Natural killer cell (primary cell): Measurements from ENCODE around the gene PIGL. TPM values are rescaled to one million over a fixed set of nuclear protein-coding genes. Genes with fewer than 3 reads are reported as not detected.
"Not testable (repeated sequence)": the region's sequence is repeated elsewhere in the genome, so short reads cannot be mapped to it uniquely, and the experiment has no call there.

ENCODE experiments used
- ATAC-seq, 3 donors: fragments of 150-1000 bp in 2 of 3; fragments of 200-7000 bp in 1 of 3; cut with Tn5 transposase; 1 replicate in 1 of 3; 2 replicates in 2 of 3; pipeline ENCODE4 v1.10.0; 2021; ENCODE audit warnings: mild to moderate bottlenecking in 2 of 3, moderate library complexity in 2 of 3
- DNase-seq, 2 donors: peaks; one replicate each; pipeline versions ENCODE4 v3.0.0 to v3.0.0-alpha.2; 2013 to 2021; ENCODE audit warnings: mixed read lengths in 1 of 2
- H3K27ac ChIP-seq: one replicate; pipeline ENCODE4 v1.5.1; 2013; ENCODE audit warnings: mild to moderate bottlenecking, low read length
- H3K27me3 ChIP-seq: one replicate; pipeline ENCODE4 v1.6.1; 2013; ENCODE audit warnings: low read length; ENCODE audit not compliant: control insufficient read depth, insufficient read depth
- H3K36me3 ChIP-seq: one replicate; pipeline ENCODE4 v1.6.1; 2013; ENCODE audit warnings: low read length; ENCODE audit not compliant: control insufficient read depth, insufficient read depth
- H3K4me1 ChIP-seq: one replicate; pipeline ENCODE4 v1.6.1; 2013; ENCODE audit warnings: low read length; ENCODE audit not compliant: control insufficient read depth, insufficient read depth
- H3K4me3 ChIP-seq: one replicate; pipeline ENCODE4 v1.5.1; 2013; ENCODE audit warnings: low read length
- H3K9me3 ChIP-seq: one replicate; pipeline ENCODE4 v1.6.1; 2013; ENCODE audit warnings: low read length; ENCODE audit not compliant: control insufficient read depth, insufficient read depth
- H3K27ac Mint-ChIP-seq, 2 donors: one replicate each; pipeline ENCODE4 v1.8.0; 2022; ENCODE audit warnings: mild to moderate bottlenecking in 2 of 2, mixed read lengths in 2 of 2, moderate library complexity in 1 of 2
- H3K27me3 Mint-ChIP-seq, 2 donors: one replicate each; pipeline ENCODE4 v1.8.0; 2022; ENCODE audit warnings: low read depth in 2 of 2, mixed read lengths in 2 of 2
- H3K36me3 Mint-ChIP-seq: one replicate; pipeline ENCODE4 v1.8.0; 2022; ENCODE audit warnings: mixed read lengths
- H3K4me1 Mint-ChIP-seq, 2 donors: one replicate each; pipeline ENCODE4 v1.8.0; 2022; ENCODE audit warnings: mixed read lengths in 2 of 2
- H3K4me3 Mint-ChIP-seq: one replicate; pipeline ENCODE4 v1.8.0; 2022; ENCODE audit warnings: mild to moderate bottlenecking, moderate library complexity, mixed read lengths
- H3K9me3 Mint-ChIP-seq, 2 donors: one replicate each; pipeline ENCODE4 v1.8.0; 2022; ENCODE audit warnings: mixed read lengths in 2 of 2
- CTCF ChIP-seq: fragments of 200-600 bp; IDR thresholded peaks from one replicate; pipeline ENCODE4 v1.8.0; 2022; ENCODE audit warnings: antibody characterized with exemption
- WGBS: methylation state at CpG from one replicate; pipeline ENCODE4 v1.1.7; 2013; ENCODE audit warnings: missing lambda C conversion rate; ENCODE audit not compliant: insufficient coverage; 5-methylcytosine and 5-hydroxymethylcytosine counted together
- intact Hi-C: fragments of 100-400 bp; cut with micrococcal nuclease; formaldehyde crosslinking; loops from one replicate; pipeline ENCODE4 v1.14.2; 2022
- total RNA-seq, 4 donors: library from RNA; stranded (reverse); fragments of 120-200 nt in 1 of 4; gene quantifications; one replicate each; pipeline versions ENCODE4 v1.2.3 to v1.2.4, GENCODE V29; 2013 to 2022

Gene PIGL
- total RNA-seq, 3 donors from 2014 or later (not counting 1 experiment from before 2014, with no cell fraction given) = 44.2 to 68.3 (median 47.9) TPM

- Histone ChIP-seq H3K9me3 (no peaks in the 10 kb centered on the region), H3K27me3 (no peaks in the 10 kb centered on the region), H3K27ac (no peak overlapping the region), H3K36me3 (peaks cover 22% of the 10 kb centered on the region), H3K4me3 (no peak overlapping the region), H3K4me1 (peaks cover 3% of the 10 kb centered on the region)
- H3K36me3 Mint-ChIP-seq = peaks cover 9% of the 10 kb centered on the region
- peaks cover 27% of the 10 kb centered on the region in 2 donors for H3K4me1 Mint-ChIP-seq
- H3K9me3 Mint-ChIP-seq = no peaks in the 10 kb centered on the region
- no peak for TF ChIP-seq CTCF
- H3K27ac Mint-ChIP-seq = peak overlapping the region in 1 of 2 donors; percentile 43
- ATAC-seq = no peak
- WGBS = 100% methylated on average over 3 of the region's 3 CpGs
- no peak overlapping the region for H3K4me3 Mint-ChIP-seq
- intact Hi-C loops = no loop called here
- no peaks in the 10 kb centered on the region for H3K27me3 Mint-ChIP-seq
- no peak for DNase-seq
Measured at GRCh38 chr17:16191604-16192003, 25.4 kb upstream of the PIGL start.

DNA sequence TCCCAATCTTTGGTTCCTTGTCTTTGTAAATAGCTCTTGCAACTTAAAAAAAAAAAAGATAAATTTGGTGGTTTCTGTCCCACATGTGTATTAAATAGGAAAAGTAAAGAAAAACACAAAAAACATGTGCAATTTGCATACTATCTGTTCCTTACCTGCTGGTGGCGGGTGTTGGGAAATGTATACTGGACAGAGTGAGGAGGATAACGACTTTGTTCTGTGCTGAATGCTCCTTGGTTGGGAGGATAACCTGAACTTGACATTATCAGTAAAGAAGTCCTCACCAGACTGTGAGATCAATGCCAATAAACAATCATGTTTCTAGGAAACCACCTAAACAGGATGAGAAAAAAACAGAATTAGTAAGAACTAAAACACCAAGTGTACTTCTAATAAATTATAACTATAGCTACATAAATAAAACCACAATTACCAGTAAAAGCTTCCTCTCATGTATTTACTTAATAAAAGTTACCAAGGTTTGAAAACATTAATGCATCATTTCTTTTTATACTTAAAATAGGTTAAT, 22.6 kb upstream of the PIGL start:
- peaks cover 25% of the 10 kb centered on the region for H3K36me3 ChIP-seq
- H3K27ac ChIP-seq, H3K27me3 Mint-ChIP-seq, H3K4me1 ChIP-seq, H3K36me3 Mint-ChIP-seq, H3K27me3 ChIP-seq, H3K9me3 Mint-ChIP-seq, H3K4me3 ChIP-seq, H3K4me3 Mint-ChIP-seq, intact Hi-C loops, H3K9me3 ChIP-seq, ATAC-seq, DNase-seq: not testable (repeated sequence)
- 78% methylated on average over 2 of the region's 2 CpGs for WGBS
- peaks cover 33 to 40% of the 10 kb centered on the region in 2 donors for H3K4me1 Mint-ChIP-seq
- H3K27ac Mint-ChIP-seq = peak overlapping the region in 1 of 2 donors; percentile 10

- TF ChIP-seq CTCF = no peak
- peaks cover 9% of the 10 kb centered on the region for H3K36me3 Mint-ChIP-seq
Measured at GRCh38 chr17:16197276-16197675, 19.7 kb upstream of the PIGL start.

DNA sequence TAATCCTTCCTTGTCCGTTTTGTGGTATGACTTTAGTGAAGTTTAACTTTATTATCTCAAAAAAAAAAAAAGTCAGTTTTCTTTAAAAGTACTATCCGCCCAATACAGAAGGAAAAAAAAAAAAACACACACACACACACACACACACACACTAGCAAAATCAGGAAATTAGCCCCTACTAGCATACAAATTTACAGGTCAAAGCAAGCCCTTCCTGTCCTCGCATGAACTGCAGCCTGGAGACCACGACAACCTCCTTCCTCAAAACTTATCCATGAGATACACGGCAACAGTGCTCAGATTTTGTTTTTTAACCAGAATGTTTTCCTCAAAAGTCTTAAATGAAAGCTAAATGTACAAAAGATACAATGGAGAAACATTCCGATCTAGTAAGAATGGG, 17.9 kb upstream of the PIGL start:
- no peak for DNase-seq
- peaks cover 8% of the 10 kb centered on the region for H3K4me1 ChIP-seq

More at GRCh38 chr17:16197276-16197675, 19.7 kb upstream of the PIGL start:
- Mint-ChIP-seq H3K4me3 (no peak overlapping the region), H3K4me1 (peaks cover 35 to 37% of the 10 kb centered on the region in 2 donors), H3K27ac (no peak overlapping the region), H3K9me3 (no peaks in the 10 kb centered on the region), H3K27me3 (no peaks in the 10 kb centered on the region)
- Histone ChIP-seq H3K4me1 (peaks cover 8% of the 10 kb centered on the region), H3K9me3 (no peaks in the 10 kb centered on the region), H3K27ac (no peak overlapping the region), H3K27me3 (no peaks in the 10 kb centered on the region), H3K36me3 (peaks cover 15% of the 10 kb centered on the region), H3K4me3 (no peak overlapping the region)
- DNase-seq (no peak), ATAC-seq (no peak)
- no CpG with 5 or more reads among the region's 1 CpG for WGBS
- intact Hi-C loops = no loop called here

GRCh38 chr17:16201693-16202131, 15.3 kb upstream of the PIGL start:
- H3K27ac ChIP-seq = not testable (repeated sequence)

More for the DNA sequence above, 17.9 kb upstream of the PIGL start:
- Histone ChIP-seq H3K4me3 (no peak overlapping the region), H3K27ac (peak overlapping the region; percentile 11), H3K36me3 (peaks cover 4% of the 10 kb centered on the region), H3K9me3 (no peaks in the 10 kb centered on the region), H3K27me3 (no peaks in the 10 kb centered on the region)
- Mint-ChIP-seq H3K4me1 (peaks cover 43 to 47% of the 10 kb centered on the region in 2 donors), H3K36me3 (peaks cover 2% of the 10 kb centered on the region), H3K9me3 (no peaks in the 10 kb centered on the region), H3K27me3 (no peaks in the 10 kb centered on the region), H3K4me3 (peak overlapping the region; percentile 26), H3K27ac (peak overlapping the region; percentile 45 to 61)
- WGBS = 19% methylated on average over 5 of the region's 6 CpGs
- ATAC-seq = no peak
- intact Hi-C loops = no loop called here
- no peak for TF ChIP-seq CTCF

More at GRCh38 chr17:16201693-16202131, 15.3 kb upstream of the PIGL start:
- intact Hi-C loops, H3K9me3 ChIP-seq, DNase-seq, H3K4me3 Mint-ChIP-seq, H3K36me3 ChIP-seq, ATAC-seq, H3K36me3 Mint-ChIP-seq, H3K27me3 Mint-ChIP-seq, H3K27me3 ChIP-seq, H3K4me3 ChIP-seq, H3K9me3 Mint-ChIP-seq: not testable (repeated sequence)
- peaks cover 14% of the 10 kb centered on the region for H3K4me1 ChIP-seq
- 90% methylated on average over 13 of the region's 13 CpGs for WGBS
- H3K4me1 Mint-ChIP-seq = peaks cover 49 to 56% of the 10 kb centered on the region in 2 donors
- peak overlapping the region in 1 of 2 donors; percentile 42 for H3K27ac Mint-ChIP-seq
